CD4-positive, alpha-beta T cell (primary cell): ENCODE results near the gene GRK5. TPM values are rescaled to one million over a fixed set of nuclear protein-coding genes. Genes with fewer than 3 reads are reported as not detected.

Experiments used
- ATAC-seq: fragments of 200-7000 bp; cut with Tn5 transposase; one replicate; pipeline ENCODE4 v1.10.0; 2022; ENCODE audit warnings: mild to moderate bottlenecking; ENCODE audit not compliant: poor library complexity
- CTCF ChIA-PET: fragments of 350-600 bp; sonication (Branson Sonifier 250); formaldehyde crosslinking; loops from one replicate; lab custom pipeline; 2021; ENCODE audit warnings: antibody characterized with exemption, inconsistent platforms; lab: Charles Lee
- POLR2A ChIA-PET: fragments of 350-600 bp; sonication (Branson Sonifier 250); formaldehyde crosslinking; loops from one replicate; lab custom pipeline; 2021; ENCODE audit warnings: antibody characterized with exemption, inconsistent platforms; lab: Charles Lee
- DNase-seq, 14 experiments: peaks; one replicate each; pipeline ENCODE4 v3.0.0-alpha.2; 2013 to 2020; ENCODE audit warnings: mixed read lengths in 2 of 14
- H3K27ac ChIP-seq, 2 donors: one replicate each; pipeline versions ENCODE4 v1.5.1 to v1.7.0; 2013; ENCODE audit warnings: low read length in 2 of 2, low read depth in 1 of 2, mild to moderate bottlenecking in 1 of 2
- H3K27me3 ChIP-seq, 2 experiments: 1 replicate in 1 of 2; 2 replicates in 1 of 2; pipeline versions ENCODE4 v1.6.1 to v1.7.0; 2013; ENCODE audit warnings: low read length in 2 of 2, control low read depth in 1 of 2, mild to moderate bottlenecking in 1 of 2, moderate library complexity in 1 of 2; ENCODE audit not compliant: insufficient read depth in 2 of 2, control insufficient read depth in 1 of 2
- H3K36me3 ChIP-seq: one replicate; pipeline ENCODE4 v1.6.1; 2013; ENCODE audit warnings: low read length, control low read depth; ENCODE audit not compliant: insufficient read depth
- H3K4me1 ChIP-seq: one replicate; pipeline ENCODE4 v1.6.1; 2013; ENCODE audit warnings: low read length, control low read depth; ENCODE audit not compliant: insufficient read depth
- H3K4me3 ChIP-seq: one replicate; pipeline ENCODE4 v1.5.1; 2013; ENCODE audit warnings: mild to moderate bottlenecking, low read length, moderate library complexity
- H3K9me3 ChIP-seq, 2 experiments: 1 replicate in 1 of 2; 2 replicates in 1 of 2; pipeline versions ENCODE4 v1.6.1 to v1.7.0; 2013; ENCODE audit warnings: low read length in 2 of 2, mild to moderate bottlenecking in 2 of 2, control low read depth in 1 of 2, moderate library complexity in 1 of 2; ENCODE audit not compliant: control insufficient read depth in 1 of 2, insufficient read depth in 1 of 2
- H3K27ac Mint-ChIP-seq: one replicate; pipeline ENCODE4 v1.8.0; 2020; ENCODE audit warnings: mixed read lengths
- H3K27me3 Mint-ChIP-seq: one replicate; pipeline ENCODE4 v1.8.0; 2021; ENCODE audit warnings: mixed read lengths
- H3K36me3 Mint-ChIP-seq: one replicate; pipeline ENCODE4 v1.8.0; 2021; ENCODE audit warnings: low read depth, mixed read lengths
- H3K4me1 Mint-ChIP-seq: one replicate; pipeline ENCODE4 v1.8.0; 2021; ENCODE audit warnings: low read depth, mixed read lengths
- H3K4me3 Mint-ChIP-seq: one replicate; pipeline ENCODE4 v1.8.0; 2020; ENCODE audit warnings: mild to moderate bottlenecking, mixed read lengths
- H3K9me3 Mint-ChIP-seq: one replicate; pipeline ENCODE4 v1.8.0; 2020; ENCODE audit warnings: mixed read lengths
- intact Hi-C, 2 experiments: fragments of 100-400 bp; cut with DNase I in 1 of 2; cut with micrococcal nuclease in 1 of 2; formaldehyde crosslinking; loops; one replicate each; pipeline versions ENCODE4 v1.15.1 to v1.9.0; 2023 to 2025; cut with DNase I, micrococcal nuclease
- total RNA-seq, 174 experiments: library from RNA in 2 of 174; stranded (reverse) in 2 of 174; gene quantifications; one replicate each; pipeline ENCODE4 v1.2.3 and lab custom pipeline; 2021 to 2026
- TF ChIP-seq, protein P1 (sequence below): fragments of 200-600 bp; IDR thresholded peaks from one replicate; pipeline ENCODE4 v1.8.0; 2022; ENCODE audit warnings: antibody characterized with exemption, mild to moderate bottlenecking

Gene GRK5
- total RNA-seq, 2 experiments from 2014 or later: 19.2 to 20.8 TPM

DNA sequence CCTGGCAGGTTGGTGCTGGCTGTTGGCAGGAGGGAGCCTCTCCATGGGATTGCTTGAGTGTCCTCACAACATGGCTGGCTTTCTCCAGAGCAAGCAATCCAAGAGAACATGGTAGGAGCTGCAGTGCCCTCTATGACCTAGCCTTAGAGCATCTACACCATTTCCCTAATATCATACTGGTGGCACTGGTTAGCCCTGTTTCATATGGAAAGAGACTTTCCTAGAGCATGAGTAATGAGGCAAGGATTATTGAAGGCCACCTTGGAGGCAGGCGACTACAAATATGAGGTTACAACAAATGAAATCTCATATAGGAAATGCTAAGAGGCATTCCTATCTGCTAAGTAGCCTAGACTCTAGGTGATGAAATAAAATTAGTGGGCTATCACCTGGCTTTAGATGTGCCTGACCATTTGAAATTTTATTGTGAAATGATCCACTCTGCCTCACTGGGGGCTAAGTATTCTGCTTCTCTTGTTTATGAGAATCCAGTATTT lies 181.5 kb downstream of the GRK5 start:
- ATAC-seq: no peak
- Histone ChIP-seq H3K27me3 (no peaks in the 10 kb centered on the region), H3K4me1 (peaks cover 11% of the 10 kb centered on the region), H3K9me3 (no peaks in the 10 kb centered on the region), H3K27ac (no peak overlapping the region), H3K4me3 (no peak overlapping the region), H3K36me3 (peaks cover 5% of the 10 kb centered on the region)
- Mint-ChIP-seq H3K27ac (no peak overlapping the region), H3K4me3 (no peak overlapping the region), H3K36me3 (peaks cover 20% of the 10 kb centered on the region), H3K27me3 (no peaks in the 10 kb centered on the region), H3K9me3 (no peaks in the 10 kb centered on the region), H3K4me1 (peaks cover 5% of the 10 kb centered on the region)
- ChIA-PET POLR2A (no interaction called here), CTCF (interaction anchor here (1.1 kb wide), 1 partner anchor 189 kb away, joined by 4 read pairs; no protein-coding TSS in a partner anchor)
- intact Hi-C loops: no loop called here
- DNase-seq: no peak
- TF ChIP-seq, protein P1, sequence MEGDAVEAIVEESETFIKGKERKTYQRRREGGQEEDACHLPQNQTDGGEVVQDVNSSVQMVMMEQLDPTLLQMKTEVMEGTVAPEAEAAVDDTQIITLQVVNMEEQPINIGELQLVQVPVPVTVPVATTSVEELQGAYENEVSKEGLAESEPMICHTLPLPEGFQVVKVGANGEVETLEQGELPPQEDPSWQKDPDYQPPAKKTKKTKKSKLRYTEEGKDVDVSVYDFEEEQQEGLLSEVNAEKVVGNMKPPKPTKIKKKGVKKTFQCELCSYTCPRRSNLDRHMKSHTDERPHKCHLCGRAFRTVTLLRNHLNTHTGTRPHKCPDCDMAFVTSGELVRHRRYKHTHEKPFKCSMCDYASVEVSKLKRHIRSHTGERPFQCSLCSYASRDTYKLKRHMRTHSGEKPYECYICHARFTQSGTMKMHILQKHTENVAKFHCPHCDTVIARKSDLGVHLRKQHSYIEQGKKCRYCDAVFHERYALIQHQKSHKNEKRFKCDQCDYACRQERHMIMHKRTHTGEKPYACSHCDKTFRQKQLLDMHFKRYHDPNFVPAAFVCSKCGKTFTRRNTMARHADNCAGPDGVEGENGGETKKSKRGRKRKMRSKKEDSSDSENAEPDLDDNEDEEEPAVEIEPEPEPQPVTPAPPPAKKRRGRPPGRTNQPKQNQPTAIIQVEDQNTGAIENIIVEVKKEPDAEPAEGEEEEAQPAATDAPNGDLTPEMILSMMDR: no peak

DNA sequence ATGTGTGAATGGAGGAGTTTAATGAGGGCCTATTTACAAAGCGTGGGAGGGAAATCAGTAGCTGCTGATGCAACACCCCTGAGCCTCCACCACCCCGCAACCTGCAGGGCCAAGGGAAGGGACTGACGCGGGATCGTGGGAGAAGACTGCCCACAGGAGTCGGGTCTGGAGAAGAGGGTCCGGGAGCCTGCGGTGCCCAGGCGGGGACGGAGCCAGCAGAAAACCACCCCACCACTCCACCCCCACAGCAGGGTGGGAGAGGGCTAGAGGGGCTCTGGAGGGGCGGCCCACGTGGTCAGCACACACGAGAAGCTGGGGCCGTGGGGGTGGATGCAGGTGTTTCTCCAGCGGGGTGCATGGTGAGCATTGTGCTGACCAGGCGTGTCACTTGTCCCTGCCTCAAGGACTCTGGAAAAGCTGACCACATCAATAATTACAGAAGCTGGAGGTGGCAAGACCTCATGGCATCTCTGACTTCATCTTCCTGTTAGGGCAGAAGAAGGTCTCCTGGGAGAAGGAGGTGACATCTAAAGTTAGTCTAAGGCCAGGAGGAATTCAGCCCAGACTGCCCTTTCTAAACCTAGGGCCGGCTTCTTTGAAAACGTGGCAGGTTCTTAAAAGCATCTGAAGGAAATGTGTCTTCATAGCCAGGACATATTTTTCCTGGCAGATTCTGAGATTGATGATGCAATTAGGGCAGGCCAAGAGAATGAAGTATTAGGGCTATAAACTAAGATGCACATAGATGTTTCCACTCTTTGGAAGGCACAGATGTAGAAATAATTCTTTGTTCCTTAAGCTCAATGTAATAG lies 184.3 kb downstream of the GRK5 start:
- intact Hi-C loops: no loop called here
- Mint-ChIP-seq H3K9me3 (no peaks in the 10 kb centered on the region), H3K27ac (no peak overlapping the region), H3K4me1 (peaks cover 7% of the 10 kb centered on the region), H3K36me3 (peaks cover 6% of the 10 kb centered on the region), H3K4me3 (no peak overlapping the region), H3K27me3 (no peaks in the 10 kb centered on the region)
- Histone ChIP-seq H3K4me1 (peaks cover 6% of the 10 kb centered on the region), H3K4me3 (no peak overlapping the region), H3K27ac (no peak overlapping the region), H3K9me3 (no peaks in the 10 kb centered on the region), H3K27me3 (no peaks in the 10 kb centered on the region), H3K36me3 (peaks cover 5% of the 10 kb centered on the region)
- ATAC-seq (no peak), DNase-seq (no peak)
- ChIA-PET POLR2A (interaction anchor here (1.4 kb wide), 1 partner anchor 10 kb away, joined by 3 read pairs; no protein-coding TSS in a partner anchor), CTCF (interaction anchor here (1.2 kb wide), 1 partner anchor 185 kb away, joined by 4 read pairs; no protein-coding TSS in a partner anchor)
- TF ChIP-seq, protein P1: no peak

DNA sequence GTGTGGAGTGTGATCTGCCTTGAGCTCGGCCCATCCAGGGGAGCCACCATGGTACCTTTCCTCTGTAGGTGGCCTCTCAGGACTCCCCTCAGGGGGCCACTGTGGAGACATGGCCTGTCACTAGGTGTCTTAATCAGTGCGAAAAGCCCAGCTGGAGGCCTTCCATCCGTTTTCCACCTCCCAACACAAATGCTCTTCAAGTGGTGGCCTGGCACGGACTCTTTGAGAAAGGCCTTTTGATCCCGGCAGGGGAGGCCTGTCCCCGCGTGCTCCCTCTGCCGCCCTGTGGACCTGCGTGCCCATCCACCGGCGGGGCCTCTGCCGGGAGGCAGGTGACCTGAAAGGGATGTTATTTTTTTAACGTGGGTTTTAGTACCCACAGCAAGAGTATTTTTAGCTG lies 185.6 kb downstream of the GRK5 start:
- Histone ChIP-seq H3K36me3 (peaks cover 9% of the 10 kb centered on the region), H3K27me3 (no peaks in the 10 kb centered on the region), H3K9me3 (no peaks in the 10 kb centered on the region), H3K4me1 (peaks cover 6% of the 10 kb centered on the region), H3K4me3 (no peak overlapping the region), H3K27ac (no peak overlapping the region)
- peaks cover 7% of the 10 kb centered on the region for H3K4me1 Mint-ChIP-seq
- ATAC-seq: no peak
- no peaks in the 10 kb centered on the region for H3K9me3 Mint-ChIP-seq
- no peaks in the 10 kb centered on the region for H3K27me3 Mint-ChIP-seq
- ChIA-PET POLR2A (interaction anchor here (1.4 kb wide), 1 partner anchor 8 kb away, joined by 3 read pairs; no protein-coding TSS in a partner anchor), CTCF (interaction anchor here (1.2 kb wide), 1 partner anchor 187 kb away, joined by 4 read pairs; no protein-coding TSS in a partner anchor)
- peaks cover 11% of the 10 kb centered on the region for H3K36me3 Mint-ChIP-seq
- H3K27ac Mint-ChIP-seq: no peak overlapping the region
- TF ChIP-seq, protein P1: no peak
- intact Hi-C loops: no loop called here
- no peak for DNase-seq
- H3K4me3 Mint-ChIP-seq: no peak overlapping the region
